Pancreas (tissue), 10 donors: ENCODE data around the gene ARID3B. TPM values are rescaled to one million over a fixed set of nuclear protein-coding genes. Genes with fewer than 3 reads are reported as not detected.

Source experiments
- ATAC-seq, 4 donors: fragments of 200-7000 bp; cut with Tn5 transposase; one replicate each; pipeline versions ENCODE4 v1.8.0 to v1.9.1; 2020; ENCODE audit warnings: mild to moderate bottlenecking in 4 of 4, moderate library complexity in 4 of 4
- DNase-seq, 6 donors: peaks; one replicate each; pipeline ENCODE4 v3.0.0-alpha.2; 2020
- FAIRE-seq: peaks from 2 replicates; lab custom pipeline; 2012; peaks lifted over from hg19 to GRCh38; lab: Jason Lieb, UNC
- H3K27ac ChIP-seq, 4 donors: fragments of 200-600 bp; sonication (generic); 1 replicate in 3 of 4; 2 replicates in 1 of 4; pipeline versions ENCODE4 v1.5.0 to v1.8.0; 2020
- H3K27me3 ChIP-seq, 4 donors: fragments of 200-600 bp; one replicate each; pipeline ENCODE4 v1.8.0; 2021
- H3K36me3 ChIP-seq, 3 donors: fragments of 200-600 bp; sonication (generic) in 1 of 3; one replicate each; pipeline versions ENCODE4 v1.5.0 to v1.8.0; 2020 to 2021
- H3K4me1 ChIP-seq, 3 donors: fragments of 200-600 bp; one replicate each; pipeline ENCODE4 v1.8.0; 2021
- H3K4me3 ChIP-seq, 4 donors: fragments of 200-600 bp; sonication (generic) in 2 of 4; one replicate each; pipeline versions ENCODE4 v1.5.0 to v1.8.0; 2020 to 2021
- H3K9me3 ChIP-seq, 4 donors: fragments of 200-600 bp; one replicate each; pipeline ENCODE4 v1.8.0; 2021
- CTCF ChIP-seq, 4 donors: fragments of 200-600 bp; sonication (generic) in 3 of 4; IDR thresholded peaks; one replicate each; pipeline versions ENCODE4 v1.5.0 to v1.8.0; 2021; ENCODE audit warnings: antibody characterized with exemption in 4 of 4
- WGBS, 2 donors: extraction: QIAGEN DNeasy Blood & Tissue Kit; methylation state at CpG; one replicate each; pipeline ENCODE4 v1.1.7; 2013; 5-methylcytosine and 5-hydroxymethylcytosine counted together
- intact Hi-C, 3 donors: fragments of 100-400 bp; cut with DNase I; formaldehyde crosslinking; loops; one replicate each; pipeline versions ENCODE4 v1.11.1 to v1.14.2; 2022
- polyA plus RNA-seq, 2 donors: library from polyadenylated mRNA; stranded (reverse); fragments of 200-250 nt; gene quantifications; one replicate each; pipeline ENCODE4 v1.2.3, GENCODE V29; 2013
- total RNA-seq, 6 donors: library from RNA; stranded (reverse); fragmentation: NEBNext Ultra II Directional in 4 of 6; extraction: Animal tissue kit (Norgen Biotek cat#: 25700) in 4 of 6; gene quantifications; one replicate each; pipeline versions ENCODE4 v1.2.1 to v1.2.4, GENCODE V29; 2021 to 2023
- donor health status: healthy with polysubstance abuse.
- donor health status: DM: no; HTN: no; CAD: no; lungs with moderate emphysema.
- donor health status: DM: no; HTN: no; CAD: no.
- donor health status: control.
- donor health status: control.
- donor health status: Bipolar disorder and iron deficiency.
- donor health status: DM: yes; HTN: yes; CAD: no.
- donor health status: DM: no; HTN: no; CAD: no.
- donor health status: DM: no; HTN: no; CAD: no.
- donor health status: DM: yes; HTN: yes; CAD: no.

ARID3B gene
- total and polyA plus RNA-seq, 8 donors: 2.9 to 4.8 (median 3.8) TPM

GRCh38 chr15:74615508-74616365 lies 74.7 kb downstream of the ARID3B start, which contains the start of gene CLK3:
Gene CLK3 (plus strand): TSS chr15:74615836. CDS start chr15:74619197, 3,361 bp downstream.
- Histone ChIP-seq H3K27me3 (no peaks in the 10 kb centered on the region), H3K36me3 (peaks cover 4 to 16% (median 7%) of the 10 kb centered on the region in 3 donors), H3K4me3 (peak within 1 kb of the TSS; percentile 84 to 98 (median 94)), H3K9me3 (no peaks in the 10 kb centered on the region), H3K4me1 (peaks cover 12 to 15% (median 13%) of the 10 kb centered on the region in 3 donors), H3K27ac (peak within 1 kb of the TSS; percentile 89 to 99 (median 97))
- no peak for TF ChIP-seq CTCF (IDR thresholded peaks at IDR 0.05)
- FAIRE-seq (no peak), DNase-seq (peak; percentile 96 to 99 (median 98)), ATAC-seq (peak; percentile 89 to 92 (median 90))
- 0 to 1% methylated on average over 75 to 91 of the region's 91 CpGs for WGBS, 2 donors
- intact Hi-C loops: loop anchor here in 2 of 3 donors (10.0 kb wide), 2 partner anchors 71 to 241 kb away; partner anchors contain the start of gene ARID3B (in 1 of the 2)

- DNase-seq: peak; percentile 71 to 93 (median 82)
- 1% methylated on average over 18 of the region's 18 CpGs for WGBS, 2 donors
- intact Hi-C loops: loop anchor here in 2 of 3 donors (10.0 kb wide), 2 partner anchors 72 to 242 kb away; partner anchors contain the start of gene ARID3B (in 1 of the 2)
- no peak for FAIRE-seq
- H3K4me1 ChIP-seq: peaks cover 12 to 15% (median 13%) of the 10 kb centered on the region in 3 donors
- H3K4me3 ChIP-seq: peak overlapping the region; percentile 84 to 98 (median 94)
- H3K9me3 ChIP-seq: no peaks in the 10 kb centered on the region
- H3K27me3 ChIP-seq: no peaks in the 10 kb centered on the region
- TF ChIP-seq CTCF (IDR thresholded peaks at IDR 0.05): no peak
- H3K27ac ChIP-seq: peak overlapping the region; percentile 89 to 99 (median 97)
- ATAC-seq: peak; percentile 11 to 26 (median 21)
- peaks cover 5 to 18% (median 7%) of the 10 kb centered on the region in 3 donors for H3K36me3 ChIP-seq
Measured at GRCh38 chr15:74616366-74616939, 75.4 kb downstream of the ARID3B start.

GRCh38 chr15:74616996-74617395 lies 76.0 kb downstream of the ARID3B start:
- intact Hi-C loops: loop anchor here in 2 of 3 donors (10.0 kb wide), 2 partner anchors 72 to 242 kb away; partner anchors contain the start of gene ARID3B (in 1 of the 2)
- Histone ChIP-seq H3K4me3 (peak overlapping the region in 3 of 4 donors; percentile 84 to 98 (median 91)), H3K4me1 (peaks cover 12 to 15% (median 13%) of the 10 kb centered on the region in 3 donors), H3K27me3 (no peaks in the 10 kb centered on the region), H3K9me3 (no peaks in the 10 kb centered on the region), H3K27ac (peak overlapping the region in 2 of 4 donors; percentile 98 to 99), H3K36me3 (peaks cover 5 to 19% (median 9%) of the 10 kb centered on the region in 3 donors)
- ATAC-seq (no peak), DNase-seq (no peak), FAIRE-seq (no peak)
- no peak for TF ChIP-seq CTCF (IDR thresholded peaks at IDR 0.05)

GRCh38 chr15:74618841-74619596 lies 78.0 kb downstream of the ARID3B start:
- Histone ChIP-seq H3K4me1 (peaks cover 12 to 15% (median 13%) of the 10 kb centered on the region in 3 donors), H3K27me3 (no peaks in the 10 kb centered on the region), H3K27ac (no peak overlapping the region), H3K9me3 (no peaks in the 10 kb centered on the region), H3K4me3 (no peak overlapping the region), H3K36me3 (peaks cover 13 to 39% (median 27%) of the 10 kb centered on the region in 3 donors)
- ATAC-seq (no peak), DNase-seq (peak in 1 of 6 donors; percentile 55), FAIRE-seq (no peak)
- TF ChIP-seq CTCF (IDR thresholded peaks at IDR 0.05): no peak
- intact Hi-C loops: loop anchor here in 2 of 3 donors (10.0 kb wide), 2 partner anchors 74 to 244 kb away; partner anchors contain the start of gene ARID3B (in 1 of the 2)
- WGBS, 2 donors: 75 to 78% methylated on average over 15 of the region's 15 CpGs
